Gastrocnemius medialis (tissue), 4 donors: ENCODE measurements around the gene ELAVL4. TPM values are rescaled to one million over a fixed set of nuclear protein-coding genes. Genes with fewer than 3 reads are reported as not detected.

Source experiments
- ATAC-seq, 2 donors: fragments of 150-250 bp; one replicate each; pipeline ENCODE4 v1.9.1; 2016
- DNase-seq, 2 donors: peaks; one replicate each; pipeline ENCODE4 v3.0.0-alpha.2; 2019
- H3K27ac ChIP-seq, 4 donors: fragments of 200-600 bp; sonication (generic); 1 replicate in 1 of 4; 2 replicates in 3 of 4; pipeline ENCODE4 v1.5.1; 2016 to 2018; ENCODE audit warnings: mild to moderate bottlenecking in 2 of 4, moderate library complexity in 1 of 4
- H3K27me3 ChIP-seq, 3 donors: fragments of 200-600 bp; sonication (generic) in 2 of 3; 1 replicate in 1 of 3; 2 replicates in 2 of 3; pipeline versions ENCODE4 v1.5.1 to v1.6.0; 2016 to 2019; ENCODE audit warnings: mild to moderate bottlenecking in 1 of 3, moderate library complexity in 1 of 3
- H3K36me3 ChIP-seq, 2 donors: fragments of 200-600 bp; sonication (generic) in 1 of 2; one replicate each; pipeline ENCODE4 v1.5.1; 2017 to 2018
- H3K4me1 ChIP-seq, 2 donors: fragments of 200-600 bp; sonication (generic) in 1 of 2; one replicate each; pipeline ENCODE4 v1.5.1; 2016 to 2017; ENCODE audit warnings: mild to moderate bottlenecking in 2 of 2
- H3K4me3 ChIP-seq, 4 donors: fragments of 200-600 bp; sonication (generic) in 3 of 4; 1 replicate in 1 of 4; 2 replicates in 3 of 4; pipeline ENCODE4 v1.5.1; 2016 to 2019; ENCODE audit warnings: mild to moderate bottlenecking in 2 of 4
- H3K9me3 ChIP-seq, 3 donors: fragments of 200-600 bp; sonication (generic) in 2 of 3; 1 replicate in 1 of 3; 2 replicates in 2 of 3; pipeline ENCODE4 v1.5.1; 2016 to 2019
- POLR2A ChIP-seq, 2 donors: fragments of 450-650 bp; IDR thresholded peaks; one replicate each; pipeline ENCODE4 v1.6.1; 2017; ENCODE audit warnings: antibody characterized with exemption in 2 of 2, mild to moderate bottlenecking in 2 of 2, moderate library complexity in 2 of 2
- in situ Hi-C, 4 donors: fragments of 200-750 bp; cut with MboI; loops; one replicate each; pipeline versions ENCODE4 v1.15.0 to v1.8.0; 2017; ENCODE audit warnings: low sequenced_read_pairs in 4 of 4
- intact Hi-C: fragments of 100-400 bp; cut with DNase I; formaldehyde crosslinking; loops from one replicate; pipeline ENCODE4 v1.15.1; 2023; ENCODE audit warnings: low total_unique reads
- total RNA-seq, 4 donors: library from RNA; depleted of rRNA; stranded (reverse); fragments of >200 nt; gene quantifications; one replicate each; pipeline versions ENCODE4 v1.1.0 to v1.2.3, GENCODE V29; 2016
- TF ChIP-seq, protein P1 (sequence below), 5 experiments: fragments of 450-650 bp in 3 of 5; fragments of 200-600 bp in 2 of 5; sonication (generic) in 2 of 5; IDR thresholded peaks in 4 of 5; conservative IDR thresholded peaks in 1 of 5; 1 replicate in 4 of 5; 2 replicates in 1 of 5; pipeline ENCODE4 v1.5.1; 2016 to 2019; ENCODE audit warnings: antibody characterized with exemption in 5 of 5, mild to moderate bottlenecking in 3 of 5, moderate library complexity in 3 of 5

Gene ELAVL4
- total RNA-seq, 4 donors from 2014 or later: not detected

DNA sequence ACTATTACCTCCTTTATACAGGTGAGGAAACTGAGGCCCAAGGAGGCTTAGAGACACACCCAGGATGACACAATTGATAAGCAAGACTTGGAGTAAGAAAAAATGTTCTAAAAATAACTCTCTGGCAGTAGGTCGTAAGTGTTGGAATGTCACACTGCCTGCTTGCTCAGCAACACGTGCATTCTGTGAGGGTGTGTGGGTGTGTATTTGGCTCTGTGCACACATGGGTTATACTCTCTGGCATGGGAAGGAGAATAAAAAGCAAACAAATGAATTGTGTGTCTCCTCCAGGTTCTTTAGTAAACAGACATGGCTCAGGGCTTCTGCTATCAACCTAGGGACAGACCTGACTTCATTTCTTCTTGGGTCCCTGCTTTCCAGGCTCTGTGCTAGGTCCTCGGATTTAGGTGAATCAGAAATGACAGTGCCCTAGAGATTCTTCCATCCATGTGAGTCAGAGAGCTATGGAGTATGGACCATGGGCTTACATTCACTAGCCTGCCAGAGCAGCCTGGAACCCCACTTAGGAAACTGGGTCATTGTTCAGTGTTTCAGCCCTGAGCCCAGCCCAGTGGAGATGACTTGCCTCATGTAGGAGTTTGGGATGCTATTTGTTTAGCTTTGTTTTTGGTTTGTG is 72.4 kb downstream of the ELAVL4 start:
- peaks cover 0 to 8% of the 10 kb centered on the region in 2 donors for H3K4me1 ChIP-seq
- H3K4me3 ChIP-seq: no peak overlapping the region
- peak in 1 of 2 donors; percentile 15 for DNase-seq
- H3K9me3 ChIP-seq: no peaks in the 10 kb centered on the region
- TF ChIP-seq, protein P1, sequence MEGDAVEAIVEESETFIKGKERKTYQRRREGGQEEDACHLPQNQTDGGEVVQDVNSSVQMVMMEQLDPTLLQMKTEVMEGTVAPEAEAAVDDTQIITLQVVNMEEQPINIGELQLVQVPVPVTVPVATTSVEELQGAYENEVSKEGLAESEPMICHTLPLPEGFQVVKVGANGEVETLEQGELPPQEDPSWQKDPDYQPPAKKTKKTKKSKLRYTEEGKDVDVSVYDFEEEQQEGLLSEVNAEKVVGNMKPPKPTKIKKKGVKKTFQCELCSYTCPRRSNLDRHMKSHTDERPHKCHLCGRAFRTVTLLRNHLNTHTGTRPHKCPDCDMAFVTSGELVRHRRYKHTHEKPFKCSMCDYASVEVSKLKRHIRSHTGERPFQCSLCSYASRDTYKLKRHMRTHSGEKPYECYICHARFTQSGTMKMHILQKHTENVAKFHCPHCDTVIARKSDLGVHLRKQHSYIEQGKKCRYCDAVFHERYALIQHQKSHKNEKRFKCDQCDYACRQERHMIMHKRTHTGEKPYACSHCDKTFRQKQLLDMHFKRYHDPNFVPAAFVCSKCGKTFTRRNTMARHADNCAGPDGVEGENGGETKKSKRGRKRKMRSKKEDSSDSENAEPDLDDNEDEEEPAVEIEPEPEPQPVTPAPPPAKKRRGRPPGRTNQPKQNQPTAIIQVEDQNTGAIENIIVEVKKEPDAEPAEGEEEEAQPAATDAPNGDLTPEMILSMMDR (IDR thresholded peaks at IDR 0.05 in 4 of 5, conservative IDR thresholded peaks at IDR 0.05 in 1 of 5): no peak
- no peak for TF ChIP-seq POLR2A (IDR thresholded peaks at IDR 0.05)
- intact Hi-C loops (no loop called here), in situ Hi-C loops (loop anchor here in 1 of 4 donors (10.0 kb wide), 1 partner anchor 56 kb away; no protein-coding TSS in a partner anchor)
- H3K27me3 ChIP-seq: no peaks in the 10 kb centered on the region
- H3K27ac ChIP-seq: no peak overlapping the region
- peak; percentile 60 to 83 for ATAC-seq
- H3K36me3 ChIP-seq: no peaks in the 10 kb centered on the region

DNA sequence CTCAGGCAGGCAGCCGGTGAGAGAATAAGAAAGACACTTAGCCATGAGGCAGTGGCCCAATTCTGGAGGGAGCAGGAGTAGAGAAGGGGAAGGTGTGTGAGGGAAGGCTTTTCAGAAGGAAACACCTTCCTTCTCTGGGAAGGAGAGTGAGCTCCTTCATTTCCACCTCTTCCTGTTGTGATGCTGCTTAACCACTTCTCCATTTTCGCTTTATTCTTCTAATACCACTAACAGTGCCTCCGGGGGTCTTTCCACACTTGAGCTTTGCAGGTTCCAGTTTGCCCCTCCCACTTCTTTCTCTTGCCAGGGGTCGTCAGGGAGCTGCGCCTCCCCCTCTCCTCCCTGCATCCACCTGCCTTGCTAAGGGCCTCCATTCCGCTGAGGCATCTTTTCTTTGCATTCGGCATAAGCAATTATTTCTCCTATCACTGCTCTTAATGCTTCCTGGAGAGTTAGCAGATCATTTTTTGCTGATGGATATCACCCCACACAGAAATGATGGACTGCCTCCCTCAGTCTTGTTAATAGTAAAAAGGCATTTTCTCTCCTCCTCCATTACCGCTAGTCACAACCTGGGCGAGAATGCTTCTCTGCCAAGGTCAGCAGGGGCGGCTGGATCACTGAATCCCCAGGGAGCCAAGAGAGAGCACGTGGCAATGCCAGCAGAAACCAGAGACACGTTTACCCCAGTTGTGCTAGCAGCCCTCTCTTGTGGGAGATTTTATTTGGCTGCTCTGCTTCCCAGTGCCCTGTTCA is 74.8 kb downstream of the ELAVL4 start:
- Histone ChIP-seq H3K9me3 (no peaks in the 10 kb centered on the region), H3K27me3 (no peaks in the 10 kb centered on the region), H3K36me3 (no peaks in the 10 kb centered on the region), H3K4me1 (peaks cover 0 to 8% of the 10 kb centered on the region in 2 donors), H3K27ac (no peak overlapping the region), H3K4me3 (no peak overlapping the region)
- intact Hi-C loops (no loop called here), in situ Hi-C loops (loop anchor here in 1 of 4 donors (10.0 kb wide), 1 partner anchor 59 kb away; no protein-coding TSS in a partner anchor)
- TF ChIP-seq, protein P1 (IDR thresholded peaks at IDR 0.05 in 4 of 5, conservative IDR thresholded peaks at IDR 0.05 in 1 of 5): no peak
- no peak for TF ChIP-seq POLR2A (IDR thresholded peaks at IDR 0.05)
- ATAC-seq: peak in 1 of 2 donors; percentile 43
- no peak for DNase-seq

DNA sequence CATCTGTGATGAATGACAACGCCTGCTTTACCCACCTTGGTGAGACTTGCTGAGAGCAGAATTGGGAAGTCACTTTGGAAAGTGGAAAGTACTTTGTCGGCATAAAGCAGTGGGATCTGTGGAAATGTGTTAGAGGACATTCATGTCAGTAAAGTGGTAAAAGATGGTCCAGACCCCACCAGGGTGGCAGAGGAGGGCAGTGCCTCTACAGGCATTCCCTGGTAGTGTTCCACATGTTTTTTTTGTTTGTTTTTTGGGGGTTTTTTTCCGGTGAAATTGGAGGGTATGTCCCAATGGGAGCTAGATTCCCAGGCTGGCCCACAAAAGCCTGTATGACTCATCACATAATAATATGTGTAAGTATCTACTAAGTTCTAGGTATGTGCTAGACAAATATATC is 80.6 kb downstream of the ELAVL4 start:
- Histone ChIP-seq H3K9me3 (no peaks in the 10 kb centered on the region), H3K4me3 (no peak overlapping the region), H3K27me3 (no peaks in the 10 kb centered on the region), H3K27ac (no peak overlapping the region), H3K36me3 (no peaks in the 10 kb centered on the region), H3K4me1 (no peaks in the 10 kb centered on the region)
- intact Hi-C loops: no loop called here
- DNase-seq (no peak), ATAC-seq (no peak)
- in situ Hi-C loops: loop anchor here in 1 of 4 donors (10.0 kb wide), 1 partner anchor 65 kb away; no protein-coding TSS in a partner anchor
- TF ChIP-seq, protein P1 (IDR thresholded peaks at IDR 0.05 in 4 of 5, conservative IDR thresholded peaks at IDR 0.05 in 1 of 5): no peak
- no peak for TF ChIP-seq POLR2A (IDR thresholded peaks at IDR 0.05)

DNA sequence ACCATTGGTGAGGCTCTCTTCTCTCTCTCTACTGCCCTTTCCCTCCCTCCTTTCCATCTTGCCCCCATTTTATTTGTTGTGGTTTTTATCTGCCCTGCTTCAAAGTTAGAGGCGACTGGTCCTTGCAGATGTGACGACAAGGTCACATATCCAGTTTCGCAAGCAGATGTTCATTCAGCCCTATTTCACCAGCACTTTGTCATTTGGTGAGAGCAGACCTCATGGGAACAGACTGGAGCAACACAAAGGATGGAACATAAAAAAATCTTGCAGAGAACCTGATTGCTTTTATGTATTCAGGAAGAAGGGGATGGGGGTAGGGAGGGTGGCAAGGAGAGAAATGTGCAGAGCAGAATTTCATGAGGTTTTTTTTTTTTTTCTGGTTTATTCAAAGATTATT is 84.3 kb downstream of the ELAVL4 start:
- in situ Hi-C loops (no loop called here), intact Hi-C loops (no loop called here)
- DNase-seq (no peak), ATAC-seq (no peak)
- H3K9me3 ChIP-seq: no peaks in the 10 kb centered on the region
- H3K27ac ChIP-seq: no peak overlapping the region
- no peaks in the 10 kb centered on the region for H3K27me3 ChIP-seq
- TF ChIP-seq, protein P1 (IDR thresholded peaks at IDR 0.05 in 4 of 5, conservative IDR thresholded peaks at IDR 0.05 in 1 of 5): no peak
- no peak for TF ChIP-seq POLR2A (IDR thresholded peaks at IDR 0.05)
- H3K4me1 ChIP-seq: no peaks in the 10 kb centered on the region
- H3K4me3 ChIP-seq: no peak overlapping the region
- H3K36me3 ChIP-seq: no peaks in the 10 kb centered on the region
